Activated T-cell treated with anti-CD3 and anti-CD28 coated beads, Interleukin-2, amount 50 U/mL, for 72 hours (primary cell): ENCODE measurements around the gene SMARCA2. TPM values are rescaled to one million over a fixed set of nuclear protein-coding genes. Genes with fewer than 3 reads are reported as not detected.

ENCODE experiments used
- ATAC-seq, 2 donors: fragments of 150-1000 bp; cut with Tn5 transposase; replicated peaks in 1 of 2; 2 replicates each; pipeline ENCODE4 v1.10.0; 2021; ENCODE audit warnings: moderate library complexity in 2 of 2, mild to moderate bottlenecking in 1 of 2
- DNase-seq, 2 donors: peaks; one replicate each; pipeline ENCODE4 v3.0.0; 2021 to 2022; ENCODE audit warnings: mixed read lengths in 1 of 2
- H3K27ac Mint-ChIP-seq: one replicate; pipeline ENCODE4 v1.8.0; 2022; ENCODE audit warnings: mild to moderate bottlenecking, moderate library complexity, mixed read lengths
- H3K27me3 Mint-ChIP-seq: one replicate; pipeline ENCODE4 v1.8.0; 2022; ENCODE audit warnings: low read depth, mixed read lengths
- H3K36me3 Mint-ChIP-seq, 2 donors: one replicate each; pipeline ENCODE4 v1.8.0; 2022; ENCODE audit warnings: mixed read lengths in 2 of 2, mild to moderate bottlenecking in 1 of 2; ENCODE audit not compliant: insufficient read depth in 2 of 2
- H3K4me1 Mint-ChIP-seq: one replicate; pipeline ENCODE4 v1.8.0; 2022; ENCODE audit warnings: low read depth, mixed read lengths
- H3K4me3 Mint-ChIP-seq, 2 donors: one replicate each; pipeline ENCODE4 v1.8.0; 2022; ENCODE audit warnings: mild to moderate bottlenecking in 2 of 2, mixed read lengths in 2 of 2, moderate library complexity in 2 of 2
- H3K9me3 Mint-ChIP-seq, 2 donors: one replicate each; pipeline ENCODE4 v1.8.0; 2022; ENCODE audit warnings: mixed read lengths in 2 of 2
- total RNA-seq, 2 donors: library from RNA; stranded (reverse); gene quantifications; one replicate each; pipeline ENCODE4 v1.2.3, GENCODE V29; 2022

Gene SMARCA2
- total RNA-seq, 2 donors from 2014 or later = 117 to 120 TPM

DNA sequence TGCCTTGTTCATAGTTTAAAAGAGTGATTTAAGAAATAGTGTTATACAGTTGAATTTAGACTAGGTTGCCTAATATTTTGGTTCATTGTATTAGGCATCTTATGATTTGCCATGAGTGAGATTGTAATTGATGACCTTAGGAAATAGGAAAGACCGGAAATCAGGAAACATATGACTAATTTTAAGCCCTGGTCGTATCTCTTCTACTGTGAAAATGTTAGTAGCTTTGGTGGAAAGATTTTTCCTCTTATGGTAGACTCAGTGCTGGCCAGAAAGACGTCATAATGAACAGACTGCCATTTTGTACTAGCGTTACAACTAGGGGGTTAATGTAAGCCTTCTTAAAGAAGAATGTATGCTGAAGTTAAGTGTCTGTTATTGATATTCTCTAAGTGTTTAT is 21.7 kb downstream of the SMARCA2 start:
- H3K27ac Mint-ChIP-seq = peak overlapping the region; percentile 71
- no peak for ATAC-seq

DNA sequence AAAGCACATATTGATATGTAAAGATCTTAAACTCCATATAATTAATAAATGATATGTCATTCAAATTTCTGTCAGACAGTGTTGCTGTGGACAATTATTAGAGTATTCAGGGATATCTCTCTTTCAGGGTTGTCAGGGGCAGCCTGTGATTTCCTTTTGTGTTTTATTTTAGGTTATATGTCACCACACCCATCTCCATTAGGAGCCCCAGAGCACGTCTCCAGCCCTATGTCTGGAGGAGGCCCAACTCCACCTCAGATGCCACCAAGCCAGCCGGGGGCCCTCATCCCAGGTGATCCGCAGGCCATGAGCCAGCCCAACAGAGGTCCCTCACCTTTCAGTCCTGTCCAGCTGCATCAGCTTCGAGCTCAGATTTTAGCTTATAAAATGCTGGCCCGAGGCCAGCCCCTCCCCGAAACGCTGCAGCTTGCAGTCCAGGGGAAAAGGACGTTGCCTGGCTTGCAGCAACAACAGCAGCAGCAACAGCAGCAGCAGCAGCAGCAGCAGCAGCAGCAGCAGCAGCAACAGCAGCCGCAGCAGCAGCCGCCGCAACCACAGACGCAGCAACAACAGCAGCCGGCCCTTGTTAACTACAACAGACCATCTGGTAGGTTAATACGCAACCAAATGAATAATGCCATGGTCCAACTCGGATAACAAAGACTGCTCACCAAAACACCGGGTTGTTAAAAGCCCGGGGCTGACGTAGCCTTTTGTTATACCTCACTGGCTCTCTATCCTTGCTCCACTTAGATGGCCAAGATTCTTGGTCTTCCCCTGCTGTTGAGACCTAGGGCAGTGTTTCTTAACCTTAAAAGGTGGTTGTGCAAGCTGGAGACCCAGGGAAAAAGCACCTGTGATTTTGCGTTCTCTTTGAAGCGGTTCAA is 24.4 kb downstream of the SMARCA2 start:
- H3K27ac Mint-ChIP-seq = no peak overlapping the region
- H3K4me3 Mint-ChIP-seq = no peak overlapping the region
- H3K9me3 Mint-ChIP-seq = no peaks in the 10 kb centered on the region
- DNase-seq (no peak), ATAC-seq (no peak)
- peaks cover 37% of the 10 kb centered on the region for H3K4me1 Mint-ChIP-seq
- no peaks in the 10 kb centered on the region for H3K27me3 Mint-ChIP-seq
- H3K36me3 Mint-ChIP-seq = peaks cover 10 to 33% of the 10 kb centered on the region in 2 donors

More for the DNA sequence above, 21.7 kb downstream of the SMARCA2 start:
- DNase-seq = no peak
- H3K36me3 Mint-ChIP-seq = peaks cover 7 to 35% of the 10 kb centered on the region in 2 donors
- no peaks in the 10 kb centered on the region for H3K27me3 Mint-ChIP-seq
- H3K4me1 Mint-ChIP-seq = peaks cover 18% of the 10 kb centered on the region
- H3K4me3 Mint-ChIP-seq = peak overlapping the region in 1 of 2 donors; percentile 29
- no peaks in the 10 kb centered on the region for H3K9me3 Mint-ChIP-seq

DNA sequence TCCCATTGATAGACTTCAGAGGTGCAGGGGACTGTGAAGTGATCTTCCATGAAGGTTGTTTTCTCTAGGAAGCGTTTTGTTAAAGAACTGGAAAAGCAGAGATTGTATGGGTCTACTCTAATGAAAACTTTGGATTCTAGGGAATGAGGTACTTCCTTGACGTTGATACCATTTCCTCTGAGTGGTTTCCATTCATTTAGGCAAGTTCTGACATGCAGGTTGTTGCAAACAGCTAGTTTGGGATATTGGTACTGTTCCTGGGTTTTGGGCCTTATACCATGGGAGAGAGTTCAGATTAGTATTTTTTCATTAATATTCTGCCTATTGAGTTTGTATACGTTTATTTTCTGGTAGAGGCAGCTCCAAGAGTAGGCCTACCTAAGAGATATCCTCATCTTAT is 25.7 kb downstream of the SMARCA2 start:
- no peak overlapping the region for H3K4me3 Mint-ChIP-seq
- H3K4me1 Mint-ChIP-seq = peaks cover 42% of the 10 kb centered on the region
- H3K36me3 Mint-ChIP-seq = peaks cover 10 to 32% of the 10 kb centered on the region in 2 donors
- H3K9me3 Mint-ChIP-seq = no peaks in the 10 kb centered on the region
- DNase-seq (no peak), ATAC-seq (no peak)
- H3K27ac Mint-ChIP-seq = no peak overlapping the region
- H3K27me3 Mint-ChIP-seq = no peaks in the 10 kb centered on the region

GRCh38 chr9:2041736-2042135 is 26.6 kb downstream of the SMARCA2 start:
- no peak for DNase-seq
- Mint-ChIP-seq H3K27ac (no peak overlapping the region), H3K4me3 (no peak overlapping the region), H3K27me3 (no peaks in the 10 kb centered on the region), H3K36me3 (peaks cover 10 to 32% of the 10 kb centered on the region in 2 donors), H3K4me1 (peaks cover 34% of the 10 kb centered on the region), H3K9me3 (no peaks in the 10 kb centered on the region)
- no peak for ATAC-seq

GRCh38 chr9:2043243-2043642 is 28.1 kb downstream of the SMARCA2 start:
- Mint-ChIP-seq H3K4me1 (peaks cover 38% of the 10 kb centered on the region), H3K4me3 (peak overlapping the region in 1 of 2 donors; percentile 59), H3K9me3 (no peaks in the 10 kb centered on the region), H3K27me3 (no peaks in the 10 kb centered on the region), H3K36me3 (peaks cover 10 to 40% of the 10 kb centered on the region in 2 donors), H3K27ac (peak overlapping the region; percentile 24)
- DNase-seq (no peak), ATAC-seq (no peak)

- peak overlapping the region; percentile 31 for H3K27ac Mint-ChIP-seq
These were observed 28.8 kb downstream of the SMARCA2 start for GRCh38 chr9:2043881-2044462.

DNA sequence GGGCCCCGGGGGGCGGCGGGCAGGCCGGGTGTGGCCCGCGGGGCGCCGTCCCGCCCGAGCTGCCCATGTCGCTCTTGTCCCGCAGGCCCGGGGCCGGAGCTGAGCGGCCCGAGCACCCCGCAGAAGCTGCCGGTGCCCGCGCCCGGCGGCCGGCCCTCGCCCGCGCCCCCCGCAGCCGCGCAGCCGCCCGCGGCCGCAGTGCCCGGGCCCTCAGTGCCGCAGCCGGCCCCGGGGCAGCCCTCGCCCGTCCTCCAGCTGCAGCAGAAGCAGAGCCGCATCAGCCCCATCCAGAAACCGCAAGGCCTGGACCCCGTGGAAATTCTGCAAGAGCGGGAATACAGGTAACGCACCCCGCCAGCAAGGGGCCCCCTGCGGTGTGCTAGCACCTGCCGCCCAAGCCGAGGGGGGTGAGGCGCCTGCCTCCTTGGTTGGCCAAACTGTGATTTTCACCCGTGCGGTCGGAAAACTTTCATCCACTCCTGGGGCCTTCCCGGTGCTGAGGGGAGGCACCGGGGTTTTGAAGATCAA is 32.1 kb downstream of the SMARCA2 start:
- DNase-seq (no peak), ATAC-seq (no peak)
- Mint-ChIP-seq H3K4me1 (peaks cover 51% of the 10 kb centered on the region), H3K27me3 (no peaks in the 10 kb centered on the region), H3K36me3 (peaks cover 3 to 19% of the 10 kb centered on the region in 2 donors), H3K4me3 (no peak overlapping the region), H3K27ac (no peak overlapping the region), H3K9me3 (no peaks in the 10 kb centered on the region)

More at GRCh38 chr9:2043881-2044462, 28.8 kb downstream of the SMARCA2 start:
- Mint-ChIP-seq H3K4me3 (peak overlapping the region in 1 of 2 donors; percentile 59), H3K27me3 (no peaks in the 10 kb centered on the region), H3K4me1 (peaks cover 38% of the 10 kb centered on the region), H3K36me3 (peaks cover 10 to 40% of the 10 kb centered on the region in 2 donors), H3K9me3 (no peaks in the 10 kb centered on the region)
- DNase-seq (no peak), ATAC-seq (peak; percentile 27 to 60)

DNA sequence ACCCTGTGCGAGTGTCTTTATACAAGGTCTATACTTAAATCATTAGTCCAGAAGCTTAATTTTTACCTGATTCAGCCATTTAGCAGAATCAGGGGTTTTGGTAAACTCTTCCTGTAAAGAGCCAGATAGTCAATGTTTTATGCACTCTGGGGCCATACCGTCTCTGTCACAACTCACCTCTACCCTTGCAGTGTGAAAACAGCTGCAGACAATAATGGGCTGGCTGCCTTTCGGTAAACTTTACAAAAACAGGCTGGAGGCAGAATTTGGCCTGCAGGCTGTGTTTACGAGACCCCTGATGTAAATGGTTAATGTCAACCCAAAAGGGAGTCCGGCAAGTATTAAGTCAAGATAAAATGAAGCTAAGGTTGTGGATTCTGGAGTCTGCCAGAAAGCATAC is 32.8 kb downstream of the SMARCA2 start:
- Mint-ChIP-seq H3K4me3 (no peak overlapping the region), H3K27ac (peak overlapping the region; percentile 63), H3K4me1 (peaks cover 51% of the 10 kb centered on the region), H3K9me3 (no peaks in the 10 kb centered on the region), H3K27me3 (no peaks in the 10 kb centered on the region), H3K36me3 (peaks cover 3 to 18% of the 10 kb centered on the region in 2 donors)
- DNase-seq = no peak
- ATAC-seq = no peak

DNA sequence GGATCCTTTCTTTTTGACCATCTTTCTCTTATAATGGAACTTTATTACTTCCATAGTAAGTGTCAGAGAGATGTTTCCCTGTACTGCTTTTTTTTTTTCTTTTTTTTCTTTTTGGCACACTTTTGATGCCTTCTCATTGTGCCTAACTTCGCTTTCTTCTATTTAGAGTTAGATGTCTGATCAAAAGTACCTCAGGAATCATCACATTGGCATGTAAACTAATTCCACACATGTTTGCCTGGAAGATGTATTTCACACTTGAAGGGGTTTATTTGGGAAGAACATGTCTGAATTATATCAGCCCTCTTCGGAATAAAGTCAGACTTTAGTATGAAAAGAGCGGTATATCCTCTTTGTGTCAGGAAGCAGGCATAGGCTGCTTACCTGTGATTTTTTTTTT is 35.1 kb downstream of the SMARCA2 start:
- DNase-seq = no peak
- ATAC-seq = no peak
- Mint-ChIP-seq H3K9me3 (no peaks in the 10 kb centered on the region), H3K27me3 (no peaks in the 10 kb centered on the region), H3K4me1 (peaks cover 53% of the 10 kb centered on the region), H3K4me3 (no peak overlapping the region), H3K27ac (no peak overlapping the region), H3K36me3 (peaks cover 3 to 11% of the 10 kb centered on the region in 2 donors)

GRCh38 chr9:2053883-2054845 is 39.0 kb downstream of the SMARCA2 start:
- Mint-ChIP-seq H3K27me3 (no peaks in the 10 kb centered on the region), H3K4me3 (peak overlapping the region; percentile 54 to 81), H3K27ac (peak overlapping the region; percentile 81), H3K9me3 (no peaks in the 10 kb centered on the region), H3K36me3 (peaks cover 4 to 12% of the 10 kb centered on the region in 2 donors), H3K4me1 (peaks cover 55% of the 10 kb centered on the region)
- DNase-seq (peak; percentile 75 to 77), ATAC-seq (peak; percentile 89 to 96)

GRCh38 chr9:2055203-2055658 is 40.1 kb downstream of the SMARCA2 start:
- ATAC-seq = peak; percentile 53 to 69
- Mint-ChIP-seq H3K4me3 (peak overlapping the region in 1 of 2 donors; percentile 53), H3K4me1 (peaks cover 52% of the 10 kb centered on the region), H3K36me3 (peaks cover 4 to 16% of the 10 kb centered on the region in 2 donors), H3K9me3 (no peaks in the 10 kb centered on the region), H3K27ac (peak overlapping the region; percentile 66), H3K27me3 (no peaks in the 10 kb centered on the region)
- peak; percentile 31 to 37 for DNase-seq

- H3K4me1 Mint-ChIP-seq = peaks cover 19% of the 10 kb centered on the region
- H3K9me3 Mint-ChIP-seq = no peaks in the 10 kb centered on the region
- H3K27ac Mint-ChIP-seq = no peak overlapping the region
- no peak overlapping the region for H3K4me3 Mint-ChIP-seq
- DNase-seq = no peak
- ATAC-seq = no peak
- H3K36me3 Mint-ChIP-seq = peaks cover 11 to 23% of the 10 kb centered on the region in 2 donors
- no peaks in the 10 kb centered on the region for H3K27me3 Mint-ChIP-seq
These were observed 44.3 kb downstream of the SMARCA2 start for GRCh38 chr9:2059274-2059929.
